HepG2 (cell line): ENCODE data around the gene RASSF7. TPM values are rescaled to one million over a fixed set of nuclear protein-coding genes. Genes with fewer than 3 reads are reported as not detected.
A peak's percentile ranks its signal among the peaks of the same experiment; 100 is the strongest.

ENCODE experiments used
- ATAC-seq: fragments of 200-7000 bp; cut with Tn5 transposase; 3 replicates; pipeline ENCODE4 v1.9.1; 2020; ENCODE audit warnings: mild to moderate bottlenecking, moderate library complexity
- BruUV-seq: library from RNA; stranded (reverse); fragments of 400-500 nt; replicated peaks from 2 replicates; lab custom pipeline; 2021; lab: Mats Ljungman, UMichigan
- CTCF ChIA-PET: fragments of 300-600 bp; formaldehyde crosslinking; extraction: SDS; loops from one replicate; lab custom pipeline; 2021; ENCODE audit warnings: low total read pairs, inconsistent platforms, low intra/inter-chr PET ratio; lab: Yijun Ruan, JAX
- POLR2A ChIA-PET: fragments of 350-600 bp; sonication (Branson Sonifier 250); formaldehyde crosslinking; loops from one replicate; lab custom pipeline; 2020; ENCODE audit warnings: antibody characterized with exemption, inconsistent platforms; lab: Yijun Ruan, JAX
- DNase-seq: peaks from one replicate; pipeline ENCODE4 v3.0.0-alpha.2; 2015; ENCODE audit warnings: low spot score
- FAIRE-seq: peaks from 3 replicates; lab custom pipeline; 2011; peaks lifted over from hg19 to GRCh38; lab: Jason Lieb, UNC
- H2AFZ ChIP-seq: one replicate; pipeline ENCODE4 v1.6.1; 2011; ENCODE audit warnings: low read length, inconsistent platforms
- H3K27ac ChIP-seq: fragments of 300-600 bp; 3 replicates; pipeline ENCODE4 v1.8.0; 2011; ENCODE audit warnings: mixed run types, mild to moderate bottlenecking, mixed read lengths, low read length, inconsistent platforms; ENCODE audit not compliant: insufficient read depth; ENCODE audit errors: extremely low read length
- H3K27me3 ChIP-seq, 2 experiments: fragments of 200-600 bp in 1 of 2; 2 replicates in 1 of 2; 3 replicates in 1 of 2; pipeline versions ENCODE4 v1.6.0 to v1.8.0; 2011; ENCODE audit warnings: low read length in 2 of 2, mild to moderate bottlenecking in 2 of 2, moderate library complexity in 2 of 2, inconsistent platforms in 1 of 2; ENCODE audit not compliant: insufficient read depth in 2 of 2, control insufficient read depth in 1 of 2
- H3K36me3 ChIP-seq, 2 experiments: fragments of 200-600 bp in 1 of 2; replicated peaks in 1 of 2; 2 replicates in 1 of 2; 3 replicates in 1 of 2; pipeline versions ENCODE4 v1.5.1 to v1.8.0; 2011; ENCODE audit warnings: low read length in 2 of 2, inconsistent platforms in 1 of 2; ENCODE audit not compliant: insufficient read depth in 2 of 2, control insufficient read depth in 1 of 2
- H3K4me1 ChIP-seq: 2 replicates; pipeline ENCODE4 v1.5.1; 2012; ENCODE audit warnings: low read length, inconsistent platforms; ENCODE audit not compliant: insufficient read depth
- H3K4me2 ChIP-seq: 2 replicates; pipeline ENCODE4 v1.6.0; 2011; ENCODE audit warnings: low read depth, low read length, inconsistent platforms
- H3K4me3 ChIP-seq, 3 experiments: fragments of 200-600 bp in 1 of 3; sonication (generic), shearing (Covaris generic) in 1 of 3; replicated peaks in 1 of 3; 2 replicates each; pipeline ENCODE4 v1.5.1; 2011 to 2016; ENCODE audit warnings: low read length in 3 of 3, inconsistent platforms in 2 of 3, low read depth in 2 of 3, mild to moderate bottlenecking in 2 of 3, control low read depth in 1 of 3, mixed read lengths in 1 of 3; ENCODE audit not compliant: insufficient read depth in 1 of 3
- H3K79me2 ChIP-seq: one replicate; pipeline ENCODE4 v1.6.1; 2011; ENCODE audit warnings: low read length, inconsistent platforms; ENCODE audit not compliant: insufficient read depth
- H3K9ac ChIP-seq: 2 replicates; pipeline ENCODE4 v1.6.0; 2011; ENCODE audit warnings: mild to moderate bottlenecking, low read depth, low read length, inconsistent platforms; ENCODE audit not compliant: insufficient read depth
- H3K9me3 ChIP-seq: 2 replicates; pipeline ENCODE4 v1.5.1; 2012; ENCODE audit warnings: mild to moderate bottlenecking, low read length
- H4K20me1 ChIP-seq: 2 replicates; pipeline ENCODE4 v1.6.0; 2011; ENCODE audit warnings: inconsistent platforms, mild to moderate bottlenecking, low read length, moderate library complexity; ENCODE audit not compliant: insufficient read depth
- AKAP8 ChIP-seq: sonication (generic); formaldehyde crosslinking; IDR thresholded peaks from 2 replicates; pipeline ENCODE4 v1.5.1; 2020; ENCODE audit warnings: mild to moderate bottlenecking, missing genetic modification reagents
- CTCF ChIP-seq: sonication (generic); formaldehyde crosslinking; IDR thresholded peaks from 2 replicates; pipeline ENCODE4 v1.5.0; 2020; ENCODE audit warnings: mild to moderate bottlenecking, missing genetic modification reagents, moderate library complexity
- HNRNPL ChIP-seq: fragments of 200-400 bp; formaldehyde crosslinking; IDR thresholded peaks from 2 replicates; pipeline ENCODE4 v1.6.1; 2017; ENCODE audit warnings: mild to moderate bottlenecking, low read depth, low read length
- KMT2A ChIP-seq: sonication (generic); formaldehyde crosslinking; IDR thresholded peaks from 2 replicates; pipeline ENCODE4 v1.4.0; 2020; ENCODE audit warnings: missing genetic modification reagents
- PRPF4 ChIP-seq: fragments of 200-400 bp; formaldehyde crosslinking; IDR thresholded peaks from 2 replicates; pipeline ENCODE4 v1.6.1; 2016; ENCODE audit warnings: low read length, low read depth; ENCODE audit not compliant: poor library complexity, severe bottlenecking
- RAD21 ChIP-seq: fragments of 450-650 bp; formaldehyde crosslinking; IDR thresholded peaks from 2 replicates; pipeline ENCODE4 v1.5.0; 2020; ENCODE audit warnings: mild to moderate bottlenecking
- SMC3 ChIP-seq: IDR thresholded peaks from 2 replicates; pipeline ENCODE4 v1.6.1; 2011; ENCODE audit warnings: low read length, improper control_type of control experiment
- STAG1 ChIP-seq: sonication (generic); formaldehyde crosslinking; IDR thresholded peaks from 2 replicates; pipeline ENCODE4 v1.4.0; 2020; ENCODE audit warnings: missing genetic modification reagents
- ZBTB33 ChIP-seq: sonication (generic); formaldehyde crosslinking; IDR thresholded peaks from 2 replicates; pipeline ENCODE4 v1.4.0; 2020; ENCODE audit warnings: missing genetic modification reagents
- ZFP36L1 ChIP-seq: sonication (generic); formaldehyde crosslinking; IDR thresholded peaks from 2 replicates; pipeline ENCODE4 v1.8.0; 2022; ENCODE audit warnings: mild to moderate bottlenecking, missing genetic modification reagents, moderate library complexity
- ZNF652 ChIP-seq: IDR thresholded peaks from 2 replicates; pipeline ENCODE4 v1.6.1; 2016; ENCODE audit warnings: low read depth, borderline replicate concordance
- ZNF687 ChIP-seq: sonication (generic); formaldehyde crosslinking; IDR thresholded peaks from 2 replicates; pipeline ENCODE4 v1.5.1; 2020; ENCODE audit warnings: mild to moderate bottlenecking, missing genetic modification reagents, moderate library complexity
- WGBS: methylation state at CpG from one replicate; pipeline ENCODE4 v1.1.6; 2017; ENCODE audit warnings: low lambda C conversion rate; 5-methylcytosine and 5-hydroxymethylcytosine counted together
- in situ Hi-C: cut with HindIII; loops from 2 replicates; pipeline ENCODE4 v1.10.0; 2017; ENCODE audit warnings: low pct_unique_long_range_greater_than_20kb; ENCODE audit not compliant: extremely low pct_ligation_motif_present
- intact Hi-C: fragments of 100-400 bp; cut with micrococcal nuclease; formaldehyde crosslinking; loops from one replicate; pipeline ENCODE4 v1.10.0; 2022; ENCODE audit not compliant: unreplicated experiment
- polyA plus RNA-seq, 8 experiments: library from polyadenylated mRNA; depleted of rRNA in 3 of 8; stranded (reverse) in 7 of 8; unstranded in 1 of 8; fragments of >200 nt; fragmentation: Illumina TruSeq in 4 of 8; extraction: Trizol in 4 of 8; gene quantifications; 2 replicates each; pipeline versions ENCODE4 v1.2.1 to v1.2.3, GENCODE V29; 2011 to 2016; ENCODE audit warnings: low read depth in 4 of 8, missing spikeins in 1 of 8, mixed read lengths in 1 of 8; ENCODE audit not compliant: insufficient read depth in 1 of 8
- total RNA-seq, 5 experiments: library from RNA; depleted of rRNA; stranded (reverse); fragments of >200 nt; fragmentation: Illumina TruSeq; extraction: Trizol; gene quantifications; 2 replicates each; pipeline ENCODE4 v1.2.3, GENCODE V29; 2016; ENCODE audit warnings: low read depth in 1 of 5

RASSF7 gene
- total and polyA plus RNA-seq, 2 of the 13 experiments (the other 11 are each of a cell fraction or from before 2014, with no cell fraction given): 20.2 to 28.6 TPM

GRCh38 chr11:612201-612960 is 51.6 kb downstream of the RASSF7 start:
- POLR2A ChIA-PET: no interaction called here
- Histone ChIP-seq H4K20me1 (peaks cover 3% of the 10 kb centered on the region; the same call in 1 of the 2 replicates), H3K36me3 (peaks cover 34 to 63% of the 10 kb centered on the region in 2 experiments; a peak in 4 of 5 replicates), H3K4me2 (no peak overlapping the region), H3K27me3 (no peaks in the 10 kb centered on the region), H3K27ac (no peak overlapping the region), H3K79me2 (no peaks in the 10 kb centered on the region), H3K9me3 (no peaks in the 10 kb centered on the region), H3K4me1 (no peaks in the 10 kb centered on the region), H2AFZ (no peak overlapping the region), H3K4me3 (no peak overlapping the region), H3K9ac (no peak overlapping the region)
- no peak for FAIRE-seq
- CTCF ChIA-PET: no interaction called here
- in situ Hi-C loops: no loop called here
- intact Hi-C loops: loop anchor here (10.0 kb wide), 1 partner anchor 58 kb away; no protein-coding TSS in a partner anchor
- BruUV-seq: no TSS peak
- WGBS: 89% methylated on average over 9 of the region's 27 CpGs
- TF ChIP-seq PRPF4 (peak; percentile 46), RAD21 (CRISPR knock-in tag) (peak; percentile 39; the same call in 1 of the 2 replicates), ZFP36L1 (CRISPR knock-in tag) (no peak), KMT2A (CRISPR knock-in tag) (no peak), SMC3 (peak; percentile 14; the same call in 1 of the 2 replicates), ZNF687 (peak; percentile 10; the same call in 1 of the 2 replicates), AKAP8 (0 out of 2 replicates have a peak, but pooled peaks have one; percentile 54), STAG1 (CRISPR knock-in tag) (peak; percentile 52), HNRNPL (0 out of 2 replicates have a peak, but pooled peaks have one; percentile 22), ZBTB33 (CRISPR knock-in tag) (peak; percentile 85; the same call in 1 of the 2 replicates), ZNF652 (CRISPR knock-in tag) (no peak), CTCF (CRISPR knock-in tag) (peak; percentile 45)
- DNase-seq: peak; percentile 29
- ATAC-seq: peak; percentile 26
